Loucy (cell line): ENCODE results near the gene MTARC1.
A peak's percentile ranks its signal among the peaks of the same experiment; 100 is the strongest.

Experiments used
- H2AFZ ChIP-seq: fragments of 200-600 bp; sonication (generic); 2 replicates; pipeline ENCODE4 v1.6.0; 2016; ENCODE audit warnings: antibody characterized with exemption, mild to moderate bottlenecking, low read length, moderate library complexity
- H3F3A ChIP-seq: fragments of 200-600 bp; 2 replicates; pipeline ENCODE4 v1.6.0; 2016; ENCODE audit warnings: antibody characterized with exemption, low read depth, mild to moderate bottlenecking
- H3K27me3 ChIP-seq: fragments of 200-600 bp; sonication (generic); 2 replicates; pipeline ENCODE4 v1.6.1; 2014; ENCODE audit warnings: low read length, mild to moderate bottlenecking; ENCODE audit not compliant: insufficient read depth, poor library complexity, severe bottlenecking
- H3K36me3 ChIP-seq: fragments of 200-600 bp; sonication (generic); 2 replicates; pipeline ENCODE4 v1.6.1; 2016; ENCODE audit warnings: low read length; ENCODE audit not compliant: insufficient read depth
- H3K4me1 ChIP-seq: fragments of 200-600 bp; sonication (generic); 2 replicates; pipeline ENCODE4 v1.5.1; 2014; ENCODE audit warnings: low read length, mild to moderate bottlenecking; ENCODE audit not compliant: insufficient read depth, poor library complexity, severe bottlenecking
- H3K4me2 ChIP-seq: fragments of 200-600 bp; sonication (generic); 2 replicates; pipeline ENCODE4 v1.6.0; 2014; ENCODE audit warnings: antibody characterized with exemption, low read length, low read depth, mild to moderate bottlenecking; ENCODE audit not compliant: poor library complexity, severe bottlenecking
- H3K4me3 ChIP-seq: fragments of 200-600 bp; sonication (generic); 2 replicates; pipeline ENCODE4 v1.5.1; 2014; ENCODE audit warnings: low read length, mild to moderate bottlenecking, mixed read lengths; ENCODE audit not compliant: poor library complexity, severe bottlenecking
- H3K79me2 ChIP-seq: fragments of 200-600 bp; sonication (generic); 2 replicates; pipeline ENCODE4 v1.6.1; 2014; ENCODE audit warnings: low read length; ENCODE audit not compliant: insufficient read depth
- H3K9ac ChIP-seq: fragments of 200-600 bp; sonication (generic); 2 replicates; pipeline ENCODE4 v1.6.0; 2014; ENCODE audit warnings: mild to moderate bottlenecking, low read depth, low read length, moderate library complexity; ENCODE audit not compliant: poor library complexity, severe bottlenecking
- H3K9me2 ChIP-seq: fragments of 200-600 bp; sonication (generic); replicated peaks from 2 replicates; pipeline ENCODE4 v1.6.1; 2016; ENCODE audit warnings: low read depth, low read length, mixed read lengths
- H3K9me3 ChIP-seq: fragments of 200-600 bp; sonication (generic); 2 replicates; pipeline ENCODE4 v1.6.1; 2014; ENCODE audit warnings: mild to moderate bottlenecking, antibody characterized with exemption, low read length, low read depth; ENCODE audit not compliant: insufficient read depth
- H4K20me1 ChIP-seq: fragments of 200-600 bp; sonication (generic); 2 replicates; pipeline ENCODE4 v1.6.0; 2014; ENCODE audit warnings: antibody characterized with exemption, low read length, mild to moderate bottlenecking; ENCODE audit not compliant: insufficient read depth, poor library complexity, severe bottlenecking
- EZH2phosphoT487 ChIP-seq: fragments of 200-600 bp; IDR thresholded peaks from 2 replicates; pipeline ENCODE4 v1.6.1; 2018; ENCODE audit warnings: antibody characterized with exemption, mild to moderate bottlenecking, moderate library complexity, borderline replicate concordance
- TF ChIP-seq, protein P1 (sequence below): fragments of 200-600 bp; sonication (generic); conservative IDR thresholded peaks from 2 replicates; pipeline ENCODE4 v1.5.1; 2014; ENCODE audit warnings: mild to moderate bottlenecking, antibody characterized with exemption, low read length

Gene MTARC1

GRCh38 chr1:220810179-220810653 is 23.5 kb downstream of the MTARC1 start:
- Histone ChIP-seq H2AFZ (peak overlapping the region; percentile 100), H3K4me3 (peak overlapping the region; percentile 76), H3K9ac (peak overlapping the region; percentile 65)

DNA sequence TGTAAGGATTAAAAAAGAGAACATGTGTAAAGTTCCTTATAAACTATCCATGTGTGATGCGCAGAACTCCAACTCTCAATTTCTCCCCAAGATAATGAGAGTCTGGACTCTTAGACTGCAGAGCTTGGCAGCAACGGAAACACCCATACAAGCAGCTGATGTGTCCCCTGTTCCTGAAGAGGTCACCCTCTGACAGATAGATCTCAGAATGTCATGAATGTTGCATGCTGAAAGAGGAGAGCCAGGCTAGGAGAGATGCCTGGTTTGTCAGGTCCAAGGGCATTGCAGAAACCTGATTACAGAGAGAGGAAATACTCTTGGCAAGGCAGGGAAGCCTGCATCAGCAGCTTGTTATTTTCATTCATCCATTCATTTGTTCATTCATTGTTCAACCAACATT is 24.2 kb downstream of the MTARC1 start:
- no peaks in the 10 kb centered on the region for H3F3A ChIP-seq
- H3K9me3 ChIP-seq, result no peaks in the 10 kb centered on the region
- H3K4me2 ChIP-seq, result peak overlapping the region; percentile 91
- H3K4me1 ChIP-seq, result no peaks in the 10 kb centered on the region
- no peaks in the 10 kb centered on the region for H3K27me3 ChIP-seq
- no peaks in the 10 kb centered on the region for H4K20me1 ChIP-seq
- H3K79me2 ChIP-seq, result no peaks in the 10 kb centered on the region
- peak overlapping the region; percentile 76 for H3K4me3 ChIP-seq
- TF ChIP-seq, protein P1, sequence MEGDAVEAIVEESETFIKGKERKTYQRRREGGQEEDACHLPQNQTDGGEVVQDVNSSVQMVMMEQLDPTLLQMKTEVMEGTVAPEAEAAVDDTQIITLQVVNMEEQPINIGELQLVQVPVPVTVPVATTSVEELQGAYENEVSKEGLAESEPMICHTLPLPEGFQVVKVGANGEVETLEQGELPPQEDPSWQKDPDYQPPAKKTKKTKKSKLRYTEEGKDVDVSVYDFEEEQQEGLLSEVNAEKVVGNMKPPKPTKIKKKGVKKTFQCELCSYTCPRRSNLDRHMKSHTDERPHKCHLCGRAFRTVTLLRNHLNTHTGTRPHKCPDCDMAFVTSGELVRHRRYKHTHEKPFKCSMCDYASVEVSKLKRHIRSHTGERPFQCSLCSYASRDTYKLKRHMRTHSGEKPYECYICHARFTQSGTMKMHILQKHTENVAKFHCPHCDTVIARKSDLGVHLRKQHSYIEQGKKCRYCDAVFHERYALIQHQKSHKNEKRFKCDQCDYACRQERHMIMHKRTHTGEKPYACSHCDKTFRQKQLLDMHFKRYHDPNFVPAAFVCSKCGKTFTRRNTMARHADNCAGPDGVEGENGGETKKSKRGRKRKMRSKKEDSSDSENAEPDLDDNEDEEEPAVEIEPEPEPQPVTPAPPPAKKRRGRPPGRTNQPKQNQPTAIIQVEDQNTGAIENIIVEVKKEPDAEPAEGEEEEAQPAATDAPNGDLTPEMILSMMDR, result no peak; the same call in 1 of the 2 replicates
- no peak for TF ChIP-seq EZH2phosphoT487
- peak overlapping the region; percentile 100 for H2AFZ ChIP-seq
- H3K9ac ChIP-seq, result no peak overlapping the region
- no peaks in the 10 kb centered on the region for H3K36me3 ChIP-seq
- no peaks in the 10 kb centered on the region for H3K9me2 ChIP-seq

More at GRCh38 chr1:220810179-220810653, 23.5 kb downstream of the MTARC1 start:
- H3K9me2 ChIP-seq, result no peaks in the 10 kb centered on the region
- H3K79me2 ChIP-seq, result no peaks in the 10 kb centered on the region
- H3K36me3 ChIP-seq, result no peaks in the 10 kb centered on the region
- peak overlapping the region; percentile 91 for H3K4me2 ChIP-seq
- H4K20me1 ChIP-seq, result no peaks in the 10 kb centered on the region
- no peaks in the 10 kb centered on the region for H3K4me1 ChIP-seq
- H3K9me3 ChIP-seq, result no peaks in the 10 kb centered on the region
- H3F3A ChIP-seq, result no peaks in the 10 kb centered on the region
- TF ChIP-seq EZH2phosphoT487, result no peak
- TF ChIP-seq, protein P1, result peak; percentile 81
- H3K27me3 ChIP-seq, result no peaks in the 10 kb centered on the region

DNA sequence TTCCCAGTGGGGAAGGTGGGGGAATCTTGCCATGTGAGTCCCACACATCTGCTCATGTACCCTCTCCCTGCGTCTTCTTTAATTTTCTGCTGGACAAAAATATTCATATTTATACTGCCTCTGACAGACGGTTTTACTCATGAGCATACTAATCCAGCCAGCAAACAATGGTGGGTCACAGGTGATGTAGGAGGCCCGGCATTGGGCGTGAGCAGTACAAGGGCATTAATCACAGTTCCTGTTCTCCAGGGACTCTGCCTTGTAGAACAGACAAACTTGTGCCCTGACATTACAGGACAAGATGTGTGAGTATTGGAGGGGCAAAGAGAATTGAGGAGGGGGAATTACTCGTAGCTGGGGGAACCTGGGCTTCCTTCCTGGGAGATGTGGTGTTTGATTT is 25.0 kb downstream of the MTARC1 start:
- H3K9ac ChIP-seq, result no peak overlapping the region
- H3K27me3 ChIP-seq, result no peaks in the 10 kb centered on the region
- TF ChIP-seq, protein P1, result no peak
- no peak for TF ChIP-seq EZH2phosphoT487
- H3K4me2 ChIP-seq, result no peak overlapping the region
- H3K36me3 ChIP-seq, result no peaks in the 10 kb centered on the region
- no peaks in the 10 kb centered on the region for H3K9me3 ChIP-seq
- no peaks in the 10 kb centered on the region for H3F3A ChIP-seq
- H3K79me2 ChIP-seq, result no peaks in the 10 kb centered on the region
- H3K4me3 ChIP-seq, result no peak overlapping the region
- no peaks in the 10 kb centered on the region for H3K9me2 ChIP-seq
- no peaks in the 10 kb centered on the region for H3K4me1 ChIP-seq
- no peaks in the 10 kb centered on the region for H4K20me1 ChIP-seq
- no peak overlapping the region for H2AFZ ChIP-seq
